Fibroblast of skin of left quadriceps (primary cell): ENCODE data around the gene OTOL1.
"Not testable (repeated sequence)": the region's sequence is repeated elsewhere in the genome, so short reads cannot be mapped to it uniquely, and the experiment has no call there.

Experiments used
- DNase-seq, 2 experiments: peaks; one replicate each; pipeline ENCODE4 v3.0.0-alpha.2; 2013; ENCODE audit warnings: low read depth in 2 of 2

Gene OTOL1

DNA sequence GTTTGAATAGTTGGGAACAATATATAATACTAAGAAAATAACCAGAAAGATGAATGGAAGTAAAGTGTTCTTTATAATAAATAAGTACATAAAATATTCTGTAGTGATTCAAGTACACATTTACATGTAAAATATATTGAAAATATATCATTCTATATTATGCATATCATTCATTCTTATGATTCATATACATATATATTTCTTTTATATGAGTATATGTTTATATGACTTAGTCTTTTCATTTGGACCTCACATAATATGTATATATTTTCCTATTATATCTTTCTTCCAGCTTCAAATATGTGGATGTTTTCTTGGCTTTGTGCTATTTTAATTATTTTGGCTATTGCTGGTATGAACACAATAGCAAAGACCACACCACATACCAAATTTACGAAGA, at the start of gene OTOL1:
OTOL1 (plus strand) TSS at position 301 of the 400 bp plus-strand sequence; CDS start at position 301, 0 bp downstream.
- no peak for DNase-seq

DNA sequence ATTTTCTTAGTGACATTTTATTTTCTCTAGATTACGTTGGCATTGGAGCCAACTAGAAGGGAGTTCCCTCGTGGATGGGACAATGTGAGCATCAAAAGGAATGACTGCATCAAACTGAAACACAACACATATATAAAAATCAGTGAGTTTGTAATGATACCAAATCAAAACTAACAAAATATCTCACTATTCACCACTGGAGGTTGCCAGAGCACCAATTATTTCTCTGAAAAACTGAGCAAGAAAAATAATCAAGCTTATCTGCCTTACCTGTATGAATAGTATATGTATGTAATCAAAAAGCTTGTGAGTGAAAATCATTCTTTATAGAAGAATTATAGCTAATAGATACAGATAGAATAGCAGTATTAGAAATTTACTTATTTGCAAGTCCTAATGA, 46.8 kb upstream of the OTOL1 start:
- DNase-seq = no peak

DNA sequence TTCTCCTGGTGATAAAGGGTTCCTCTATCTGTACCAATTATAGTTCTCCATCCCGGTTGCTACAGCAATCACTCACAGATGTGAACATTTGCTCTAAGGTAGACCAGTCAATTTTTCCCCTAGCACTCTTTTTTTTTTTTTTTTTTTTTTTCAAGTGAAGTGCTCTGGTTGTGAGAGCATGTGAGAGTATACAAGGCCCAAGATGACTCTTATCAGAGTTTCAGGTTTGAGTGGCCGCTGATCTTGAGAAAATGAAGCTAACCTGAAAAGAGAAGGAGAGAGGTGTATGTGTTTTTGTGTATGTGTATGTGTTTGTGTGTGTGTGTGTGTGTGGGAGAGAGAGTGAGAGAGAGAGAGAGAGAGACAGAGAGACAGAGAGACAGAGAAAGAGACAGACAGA, 44.4 kb upstream of the OTOL1 start:
- no peak for DNase-seq

DNA sequence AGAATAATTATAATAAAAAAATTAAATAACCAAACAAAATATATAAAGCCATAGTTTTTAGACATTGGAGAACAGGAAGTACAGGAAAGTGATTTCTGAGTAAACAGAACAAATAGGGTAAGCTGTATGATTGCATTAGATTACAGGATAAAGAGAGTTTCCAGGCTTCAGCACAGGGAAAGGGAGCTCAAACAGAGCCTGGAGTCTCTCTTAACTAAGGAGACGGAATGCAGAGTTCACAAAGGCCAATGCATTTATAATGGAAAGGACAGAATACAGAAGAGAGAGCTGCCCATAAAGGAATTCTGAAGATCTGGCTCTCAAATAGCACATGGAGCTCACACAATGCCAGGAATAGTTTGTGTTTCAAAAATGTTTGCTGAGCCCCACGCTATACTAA, 42.0 kb upstream of the OTOL1 start:
- no peak for DNase-seq

DNA sequence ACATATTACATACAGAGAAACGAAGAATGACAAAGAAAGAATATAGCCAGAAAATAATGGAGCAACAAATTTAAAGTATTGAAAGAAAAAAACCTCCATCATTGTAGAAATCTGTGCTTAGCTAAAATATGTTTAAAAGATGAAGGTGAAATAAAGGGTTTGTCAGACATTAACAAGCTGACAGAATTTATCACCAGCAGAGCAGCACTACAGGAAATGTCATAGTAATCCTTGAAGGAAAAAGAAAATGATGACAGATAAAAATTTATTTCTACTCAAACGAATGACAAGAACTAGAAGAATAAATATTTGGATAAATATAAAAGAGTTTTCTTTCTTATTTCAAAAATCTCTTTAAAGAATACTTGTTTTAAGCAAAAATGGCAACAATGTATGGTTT, 40.6 kb upstream of the OTOL1 start:
- no peak for DNase-seq

DNA sequence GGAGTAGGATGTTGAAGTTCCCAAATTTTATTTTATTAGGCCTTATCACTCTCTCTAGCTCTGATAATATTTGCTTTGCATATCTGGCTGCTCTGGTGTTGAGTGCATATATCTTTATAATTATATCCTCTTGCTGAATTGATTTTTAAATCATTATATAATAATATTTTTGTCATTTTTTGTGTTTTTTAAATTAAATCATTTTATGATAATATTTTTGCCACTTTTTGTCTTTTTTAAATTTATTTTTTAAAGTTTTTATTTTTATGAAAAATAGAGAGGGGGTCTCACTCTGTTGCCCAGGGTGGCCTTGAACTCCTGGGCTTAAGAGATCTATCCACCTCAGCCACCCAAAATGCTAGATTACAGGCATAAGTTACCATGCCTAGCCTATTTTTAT, 34.5 kb upstream of the OTOL1 start:
- DNase-seq = no peak

DNA sequence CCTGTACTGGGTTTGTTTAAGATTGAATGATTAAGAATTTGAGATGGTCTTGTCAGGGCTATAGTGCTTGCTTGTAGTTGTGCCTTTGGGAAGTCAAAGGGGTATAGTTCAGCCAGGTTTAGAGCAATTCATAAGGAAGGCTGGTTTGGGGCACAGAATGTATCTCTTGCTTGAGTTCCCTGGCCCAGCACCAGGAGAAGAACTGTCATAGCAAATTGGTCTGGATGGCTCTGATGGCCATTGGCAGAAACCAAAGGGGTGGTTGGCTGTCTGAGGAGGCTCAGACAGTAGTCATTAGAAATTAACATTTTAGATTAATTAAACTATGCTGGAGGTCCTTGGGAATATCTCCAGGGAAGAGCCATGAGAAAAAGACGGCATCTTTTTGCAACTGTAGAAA, 25.4 kb upstream of the OTOL1 start:
- DNase-seq = no peak

DNA sequence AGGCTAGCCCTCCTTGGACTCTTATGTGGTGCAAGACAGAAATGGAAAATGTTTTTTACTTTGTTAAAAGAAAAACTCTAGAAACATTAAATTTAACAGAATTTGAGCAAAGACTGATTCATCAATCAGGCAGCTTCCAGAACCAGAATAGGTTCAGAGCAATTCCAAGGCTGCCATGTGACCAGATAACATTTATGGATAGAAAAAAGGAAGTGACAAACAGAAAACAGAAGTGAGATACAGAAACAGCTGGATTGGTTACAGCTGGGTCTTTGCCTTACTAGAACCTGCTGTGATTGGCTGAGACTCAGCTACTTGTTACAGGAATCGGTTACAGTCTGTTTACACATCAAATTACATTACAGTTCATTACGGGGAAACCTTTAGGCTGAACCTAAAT, 22.5 kb upstream of the OTOL1 start:
- DNase-seq = no peak

DNA sequence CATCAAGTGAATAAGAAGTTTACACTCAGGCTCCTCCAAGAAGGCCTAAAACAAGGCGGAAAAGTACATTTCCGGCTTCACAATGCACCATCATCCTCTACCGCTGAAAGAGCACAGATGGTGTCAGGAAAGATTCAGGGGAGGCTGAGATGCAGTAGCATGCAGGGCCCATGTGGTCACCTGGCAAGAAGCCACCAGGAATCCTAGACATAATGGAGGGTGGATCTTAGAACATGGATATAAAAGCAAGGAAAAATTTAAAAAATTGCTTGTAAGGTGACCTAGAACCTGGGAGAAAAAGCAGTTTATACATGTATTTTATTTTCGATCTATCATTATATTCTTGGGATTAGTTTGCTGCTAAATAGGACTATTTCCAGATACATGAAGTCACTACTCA, 21.9 kb upstream of the OTOL1 start:
- DNase-seq = no peak

DNA sequence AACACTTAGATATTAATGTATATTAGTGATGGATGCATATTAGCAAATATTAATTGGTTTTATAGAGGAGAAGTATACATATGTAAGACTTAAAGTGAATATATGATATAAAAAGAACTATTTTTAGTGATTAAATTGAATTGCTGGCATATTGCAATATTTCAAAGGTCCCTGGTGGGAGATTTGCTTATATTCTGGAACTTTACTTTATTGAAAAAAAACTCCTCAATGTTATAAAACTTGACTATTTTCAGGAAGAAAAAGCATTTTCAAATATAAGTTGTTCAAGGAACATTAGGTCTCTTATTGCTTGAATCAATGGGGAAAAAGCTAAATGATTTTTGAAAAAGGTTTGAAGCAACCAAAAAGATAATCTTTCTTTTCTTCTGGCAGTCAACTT, 21.4 kb upstream of the OTOL1 start:
- no peak for DNase-seq

DNA sequence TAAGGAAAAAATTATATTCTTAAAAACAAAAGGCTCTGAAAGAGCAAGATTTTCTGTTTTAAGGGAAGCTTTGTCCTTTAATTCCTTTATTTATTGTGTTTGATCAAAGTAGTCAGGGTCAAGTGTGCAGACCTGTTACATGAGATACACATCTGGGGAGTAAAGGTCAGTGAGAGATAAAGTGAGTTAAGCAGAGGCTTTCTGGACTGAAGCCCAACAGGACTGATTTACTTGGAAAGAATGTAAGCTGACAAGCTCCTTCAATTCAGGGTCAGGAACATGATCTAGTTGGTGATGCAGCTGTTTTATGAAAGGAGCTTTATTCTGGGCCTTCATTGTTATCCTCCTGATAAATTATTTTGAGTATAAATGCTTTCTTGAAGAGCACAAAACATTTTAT, 20.7 kb upstream of the OTOL1 start:
- DNase-seq = no peak

DNA sequence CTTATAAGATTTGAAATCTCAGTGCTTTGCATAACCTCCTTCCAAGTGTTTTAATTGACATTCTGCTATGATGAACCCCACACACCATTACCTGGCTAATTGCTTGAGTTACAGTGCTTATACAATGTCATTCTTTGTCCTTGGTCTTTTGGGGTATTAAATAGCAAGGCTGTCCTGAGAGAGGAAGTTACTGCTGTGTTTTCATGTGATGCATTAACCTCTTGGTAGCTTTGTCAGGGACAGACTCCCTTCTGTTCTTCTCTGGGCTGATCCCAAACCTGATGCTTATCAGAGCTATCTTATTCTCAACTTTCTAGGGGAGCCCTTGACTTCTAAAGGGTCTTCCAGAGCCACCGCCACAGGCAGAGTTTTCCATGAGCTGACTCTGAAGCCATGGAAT, 12.4 kb upstream of the OTOL1 start:
- no peak for DNase-seq

DNA sequence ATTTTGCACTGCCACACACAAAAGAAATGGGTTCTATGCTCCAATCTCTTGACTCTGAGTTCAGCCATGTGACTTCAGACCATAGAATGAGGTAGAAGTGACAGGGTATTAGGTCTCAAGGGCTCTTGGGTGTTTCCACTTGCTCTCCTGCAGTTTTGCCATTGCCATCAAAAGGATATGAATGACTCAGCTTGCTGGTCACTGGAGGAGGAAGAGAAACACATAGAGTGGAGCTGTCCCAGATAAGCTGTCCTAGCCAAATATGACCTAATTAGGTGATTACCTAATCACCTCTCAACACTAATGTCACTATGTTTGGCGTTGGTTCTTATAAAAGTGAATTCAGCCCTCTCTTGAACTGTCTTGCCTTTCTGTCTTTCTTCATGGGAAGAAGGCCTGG, 8.3 kb upstream of the OTOL1 start:
- DNase-seq = not testable (repeated sequence)

DNA sequence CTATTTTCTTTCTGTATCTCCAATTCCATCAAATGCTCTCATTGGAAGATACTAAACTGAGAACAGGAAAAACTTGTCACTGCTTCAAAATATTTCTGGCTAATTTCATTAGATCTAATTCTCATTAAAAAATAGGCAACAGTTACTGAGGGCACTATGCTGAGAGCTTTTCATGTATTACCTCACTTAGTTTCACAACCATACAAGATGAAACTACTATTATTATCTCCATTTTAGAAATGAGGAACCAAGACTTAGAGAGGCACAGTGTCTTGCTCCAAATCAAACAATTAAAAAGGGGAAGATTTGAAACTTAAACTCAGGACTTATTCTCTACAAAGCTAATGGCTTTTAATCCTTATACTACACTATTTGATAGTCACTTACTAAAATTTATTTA, 7.2 kb upstream of the OTOL1 start:
- DNase-seq = no peak

DNA sequence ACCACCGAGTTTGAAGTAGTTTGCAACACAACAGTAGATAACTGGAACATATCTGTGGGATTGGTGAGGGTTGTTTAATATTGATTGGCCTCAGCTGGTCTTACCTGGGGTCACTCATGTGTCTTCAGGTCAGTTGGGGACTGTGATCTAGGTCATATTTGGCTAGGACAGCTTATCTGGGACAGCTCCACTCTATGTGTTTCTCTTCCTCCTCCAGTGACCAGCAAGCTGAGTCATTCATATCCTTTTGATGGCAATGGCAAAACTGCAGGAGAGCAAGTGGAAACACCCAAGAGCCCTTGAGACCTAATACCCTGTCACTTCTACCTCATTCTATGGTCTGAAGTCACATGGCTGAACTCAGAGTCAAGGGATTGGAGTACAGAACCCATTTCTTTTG, 5.8 kb upstream of the OTOL1 start:
- DNase-seq = not testable (repeated sequence)

DNA sequence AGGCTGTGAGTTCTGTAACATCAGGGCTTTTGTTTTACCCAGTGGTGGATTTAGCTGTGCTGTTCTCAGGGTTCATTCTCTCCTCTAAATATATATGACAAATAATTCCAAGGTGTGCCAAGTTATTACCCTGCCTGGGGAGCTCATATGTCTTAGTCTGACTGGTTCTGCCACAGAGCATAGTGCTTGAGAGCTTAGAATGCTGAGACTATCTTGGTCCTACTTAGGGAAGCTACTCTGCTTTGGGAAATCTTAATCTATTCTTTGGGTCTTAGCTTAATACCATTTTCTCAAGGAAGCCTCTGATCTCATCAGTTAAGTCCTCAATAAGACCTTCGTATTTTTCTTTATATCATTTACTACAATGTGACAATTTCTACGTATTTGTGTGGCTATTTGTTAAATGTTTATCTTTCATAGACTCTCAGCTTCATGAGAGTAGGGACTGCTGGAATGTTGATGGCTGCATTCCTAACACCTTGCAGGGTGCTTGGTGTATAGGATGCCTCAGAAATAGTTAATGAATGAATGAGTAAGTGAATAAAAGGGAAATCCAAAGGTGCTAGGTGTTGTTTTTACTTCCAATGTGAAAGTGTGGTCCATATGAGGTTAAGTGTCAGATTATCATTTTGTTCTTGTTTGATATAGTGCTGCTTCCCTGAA, 1.8 kb downstream of the OTOL1 start:
- no peak for DNase-seq

DNA sequence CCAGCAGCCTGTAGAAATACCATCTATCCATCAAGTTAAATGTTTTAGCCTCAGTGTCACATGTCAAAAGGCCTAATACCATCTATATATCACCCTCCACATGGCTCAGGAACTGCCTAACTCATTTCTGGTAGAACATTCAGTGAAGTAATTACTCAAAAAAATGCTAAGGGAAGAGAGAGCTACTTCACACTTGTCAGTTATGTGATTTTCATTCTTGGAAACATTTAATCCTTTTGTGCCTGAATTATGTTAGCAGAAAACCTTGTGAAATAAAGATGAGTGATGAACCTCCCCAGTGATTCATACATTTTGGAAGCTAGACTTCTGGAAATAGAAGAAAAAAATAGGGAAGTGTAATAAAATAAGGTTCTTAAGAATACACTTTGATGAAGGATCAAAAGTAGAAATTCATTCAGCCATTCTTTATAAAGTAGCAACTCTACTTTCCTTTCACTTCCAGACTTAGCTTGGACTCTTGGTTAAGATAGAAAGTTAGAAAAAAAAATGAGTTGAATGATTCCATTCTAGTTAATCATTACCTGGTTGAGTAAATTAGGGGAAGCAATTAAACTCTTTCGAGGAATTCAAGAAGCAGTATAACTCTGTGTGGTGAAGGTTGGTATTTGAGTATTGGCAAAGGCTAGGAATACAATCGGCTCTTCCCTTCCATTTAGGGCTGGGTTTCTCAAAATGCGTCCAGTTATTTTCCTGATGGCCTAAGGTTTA, 3.6 kb downstream of the OTOL1 start:
- no peak for DNase-seq

DNA sequence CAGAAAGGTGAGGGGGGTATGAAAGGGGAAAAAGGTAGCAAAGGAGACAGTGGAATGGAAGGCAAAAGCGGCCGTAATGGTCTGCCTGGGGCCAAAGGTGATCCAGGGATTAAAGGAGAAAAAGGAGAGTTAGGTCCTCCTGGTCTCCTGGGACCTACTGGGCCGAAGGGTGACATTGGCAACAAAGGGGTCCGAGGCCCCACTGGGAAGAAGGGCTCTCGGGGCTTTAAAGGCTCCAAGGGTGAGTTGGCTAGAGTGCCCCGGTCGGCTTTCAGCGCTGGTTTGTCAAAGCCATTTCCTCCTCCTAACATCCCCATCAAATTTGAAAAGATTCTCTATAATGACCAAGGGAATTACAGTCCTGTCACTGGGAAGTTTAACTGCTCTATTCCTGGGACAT, 6.7 kb downstream of the OTOL1 start:
- no peak for DNase-seq

DNA sequence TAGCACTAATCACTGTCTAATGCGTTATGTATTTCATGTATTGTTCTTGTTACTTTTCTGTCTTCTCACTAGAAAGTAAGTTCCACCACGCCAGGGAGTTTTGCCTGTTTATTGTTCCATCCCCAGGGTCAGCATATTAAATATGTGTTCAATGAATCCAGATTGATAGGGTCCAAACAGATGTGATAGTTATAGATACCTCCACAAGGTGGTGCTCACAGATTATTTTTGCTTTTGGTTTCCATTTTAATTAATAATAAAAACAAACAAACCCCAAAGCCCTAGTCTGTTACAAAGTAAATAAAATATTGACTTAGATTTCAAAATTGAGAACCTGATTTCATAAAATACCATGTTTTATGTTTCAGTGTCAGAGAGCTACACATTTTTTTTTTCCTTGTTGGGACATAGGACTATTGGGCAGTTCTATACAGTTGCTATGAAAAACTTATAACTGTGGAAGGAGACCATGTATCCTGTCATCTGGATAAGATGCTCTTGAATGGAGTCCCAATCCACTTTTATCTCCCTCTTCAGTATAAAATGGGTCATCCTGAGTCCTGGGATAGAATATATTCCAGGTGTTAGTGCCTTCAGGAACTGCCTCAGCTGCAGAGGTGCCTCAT, 12.4 kb downstream of the OTOL1 start:
- DNase-seq = no peak

DNA sequence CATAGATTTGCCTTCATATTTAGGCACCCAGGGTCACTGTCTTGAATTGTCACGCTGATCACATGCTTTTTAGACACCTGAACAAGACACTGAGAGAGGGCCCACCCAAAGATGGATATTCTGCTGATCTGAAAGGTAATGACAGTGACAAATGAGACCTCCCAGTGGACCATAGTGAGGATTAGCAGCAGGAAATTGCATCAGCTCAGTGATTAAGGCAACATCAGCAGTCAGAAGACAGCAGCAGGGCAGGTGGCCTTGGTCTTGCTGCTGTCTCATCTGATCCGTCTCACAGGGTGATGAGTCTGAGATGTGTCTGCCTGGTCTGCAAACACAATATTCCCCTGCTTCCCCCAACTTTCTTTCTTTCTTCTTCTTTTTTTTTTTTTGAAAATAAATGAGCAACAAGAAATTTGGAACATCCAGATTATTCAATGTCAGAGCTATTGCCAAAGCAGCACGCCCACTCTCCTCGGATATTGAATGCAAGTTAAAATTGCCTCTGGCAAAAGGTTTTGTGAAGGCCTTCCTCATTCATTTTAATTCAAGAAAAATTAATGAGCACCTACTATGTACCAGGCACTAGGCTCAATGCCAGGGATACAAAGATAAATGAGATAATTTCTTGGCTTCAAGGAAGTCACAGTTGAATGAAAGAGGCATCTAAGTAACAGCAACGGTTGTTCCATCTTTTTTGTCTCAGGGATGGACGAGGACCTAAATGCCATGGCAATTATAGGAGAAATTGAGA, 14.1 kb downstream of the OTOL1 start:
- DNase-seq = no peak

DNA sequence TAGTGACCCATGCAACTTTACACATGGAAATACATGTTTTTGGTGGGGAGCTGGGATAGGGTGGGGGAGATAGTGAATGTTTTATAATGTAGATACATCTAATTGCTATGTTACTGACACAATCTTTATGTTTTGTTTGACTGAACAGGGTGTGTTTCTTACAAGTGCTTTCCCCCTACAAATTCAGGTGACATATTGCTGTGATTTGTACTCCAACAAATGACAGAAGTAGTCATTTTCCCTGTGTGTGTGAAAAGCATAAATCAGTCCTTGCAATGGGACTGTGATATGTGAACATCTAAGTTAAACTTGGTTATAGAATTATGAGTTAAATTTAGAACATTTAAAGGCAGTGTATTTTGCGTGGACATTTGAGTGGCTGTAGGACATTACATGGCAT, 27.3 kb downstream of the OTOL1 start:
- DNase-seq = no peak

DNA sequence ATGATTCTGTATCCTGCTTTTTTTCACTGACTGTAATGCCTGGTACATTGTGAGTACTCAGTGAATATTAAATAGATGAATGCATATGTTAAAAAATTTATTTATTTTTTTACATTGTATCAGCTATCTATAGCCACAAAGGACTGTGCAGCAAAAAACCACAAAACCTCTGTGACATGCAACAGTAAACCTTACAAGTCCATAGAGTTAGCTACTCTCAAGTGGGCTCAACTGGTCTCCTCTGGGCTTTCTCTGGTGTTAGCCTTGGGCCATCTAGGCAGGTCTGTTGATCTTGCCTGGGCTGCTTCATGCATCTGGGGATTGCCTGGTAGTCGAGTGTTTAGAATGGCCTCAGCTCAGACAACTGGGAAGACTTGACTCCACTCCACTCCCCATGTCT, 35.3 kb downstream of the OTOL1 start:
- DNase-seq = no peak

DNA sequence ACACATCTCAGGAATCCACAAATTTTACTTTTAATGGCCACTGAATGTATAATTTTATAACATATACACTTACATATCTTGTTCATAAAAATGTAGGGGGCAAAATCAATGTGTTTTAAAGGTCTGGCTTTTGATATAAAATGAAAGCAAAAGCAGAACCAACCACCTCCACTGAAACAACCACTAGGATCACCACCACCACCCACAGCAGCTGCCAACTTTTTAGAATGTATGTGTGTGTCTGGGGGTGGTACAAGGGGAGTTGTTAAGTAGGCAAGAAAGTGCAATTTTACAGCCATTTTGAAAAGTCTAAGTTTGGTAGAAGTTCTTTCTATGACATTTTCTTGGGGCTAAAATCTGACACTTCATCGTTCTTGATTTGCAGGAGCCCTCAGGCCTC, 44.0 kb downstream of the OTOL1 start:
- no peak for DNase-seq
